HEK293 (cell line): ENCODE data around the gene PLCB1.
A peak's percentile ranks its signal among the peaks of the same experiment; 100 is the strongest.

ENCODE experiments used
- CTCF ChIA-PET: fragments of 350-600 bp; formaldehyde crosslinking; extraction: SDS; loops from one replicate; lab custom pipeline; 2021; ENCODE audit warnings: antibody characterized with exemption; lab: Yijun Ruan, JAX
- POLR2A ChIA-PET: fragments of 300-600 bp; formaldehyde crosslinking; extraction: SDS; loops from one replicate; lab custom pipeline; 2020; ENCODE audit warnings: antibody characterized with exemption, inconsistent platforms; lab: Yijun Ruan, JAX
- H3K27ac ChIP-seq: fragments of 200-500 bp; sonication (Bioruptor generic); 2 replicates; pipeline ENCODE4 v1.5.1; 2014; ENCODE audit warnings: low read depth, low read length, control low read depth, inconsistent platforms; ENCODE audit errors: extremely low read depth
- H3K36me3 ChIP-seq, 2 experiments: fragments of 200-500 bp in 1 of 2; sonication (Bioruptor generic) in 1 of 2; 1 replicate in 1 of 2; 2 replicates in 1 of 2; pipeline ENCODE4 v1.5.1; 2014 to 2017; ENCODE audit warnings: inconsistent platforms in 2 of 2, low read length in 2 of 2; ENCODE audit not compliant: control insufficient read depth in 2 of 2, insufficient read depth in 1 of 2
- H3K4me1 ChIP-seq: fragments of 200-500 bp; sonication (Bioruptor generic); 2 replicates; pipeline ENCODE4 v1.5.1; 2014; ENCODE audit warnings: mild to moderate bottlenecking, low read length, inconsistent platforms; ENCODE audit not compliant: control insufficient read depth, insufficient read depth
- H3K4me3 ChIP-seq: 2 replicates; pipeline ENCODE4 v1.5.1; 2011; ENCODE audit warnings: low read depth, mild to moderate bottlenecking, control low read depth, low read length, moderate library complexity
- H3K9me3 ChIP-seq: fragments of 200-500 bp; sonication (Bioruptor generic); 2 replicates; pipeline ENCODE4 v1.5.1; 2014; ENCODE audit warnings: low read depth, low read length, inconsistent platforms; ENCODE audit not compliant: control insufficient read depth, insufficient read depth
- MYNN ChIP-seq: fragments of 450-650 bp; formaldehyde crosslinking; IDR thresholded peaks from 2 replicates; pipeline ENCODE4 v1.5.1; 2016; ENCODE audit warnings: missing biosample characterization, missing genetic modification characterization, borderline replicate concordance
- SETDB1 ChIP-seq: IDR thresholded peaks from one replicate; pipeline ENCODE4 v1.6.1; 2017; ENCODE audit warnings: mild to moderate bottlenecking, low read length, moderate library complexity, mixed read lengths; ENCODE audit not compliant: insufficient read length
- YY1 ChIP-seq: fragments of 450-650 bp; formaldehyde crosslinking; IDR thresholded peaks from 2 replicates; pipeline ENCODE4 v1.5.1; 2018; ENCODE audit warnings: missing biosample characterization, missing genetic modification characterization
- ZBTB17 ChIP-seq: fragments of 450-650 bp; formaldehyde crosslinking; IDR thresholded peaks from 2 replicates; pipeline ENCODE4 v1.5.1; 2016; ENCODE audit warnings: missing biosample characterization, missing genetic modification characterization
- ZBTB20 ChIP-seq: fragments of 450-650 bp; formaldehyde crosslinking; IDR thresholded peaks from 2 replicates; pipeline ENCODE4 v1.5.1; 2016; ENCODE audit warnings: missing biosample characterization, missing genetic modification characterization
- ZFP3 ChIP-seq: fragments of 450-650 bp; formaldehyde crosslinking; IDR thresholded peaks from 2 replicates; pipeline ENCODE4 v1.5.1; 2016; ENCODE audit warnings: low read depth, missing biosample characterization, missing genetic modification characterization
- ZIC2 ChIP-seq: fragments of 450-650 bp; formaldehyde crosslinking; IDR thresholded peaks from 2 replicates; pipeline ENCODE4 v1.5.1; 2016; ENCODE audit warnings: missing biosample characterization, missing genetic modification characterization
- ZNF114 ChIP-seq: fragments of 450-650 bp; formaldehyde crosslinking; IDR thresholded peaks from 2 replicates; pipeline ENCODE4 v1.5.0; 2017; ENCODE audit warnings: missing biosample characterization, missing genetic modification characterization
- ZNF121 ChIP-seq: fragments of 450-650 bp; formaldehyde crosslinking; IDR thresholded peaks from 2 replicates; pipeline ENCODE4 v1.5.1; 2016; ENCODE audit warnings: missing biosample characterization, missing genetic modification characterization
- ZNF174 ChIP-seq: fragments of 450-650 bp; formaldehyde crosslinking; IDR thresholded peaks from 2 replicates; pipeline ENCODE4 v1.5.0; 2017; ENCODE audit warnings: missing biosample characterization, mild to moderate bottlenecking, missing genetic modification characterization
- ZNF26 ChIP-seq: fragments of 450-650 bp; formaldehyde crosslinking; IDR thresholded peaks from 2 replicates; pipeline ENCODE4 v1.5.1; 2016; ENCODE audit warnings: missing biosample characterization, missing genetic modification characterization
- ZNF311 ChIP-seq: fragments of 450-650 bp; formaldehyde crosslinking; IDR thresholded peaks from 2 replicates; pipeline ENCODE4 v1.5.1; 2017; ENCODE audit warnings: missing biosample characterization, missing genetic modification characterization, borderline replicate concordance
- ZNF366 ChIP-seq: fragments of 450-650 bp; formaldehyde crosslinking; conservative IDR thresholded peaks from 2 replicates; pipeline ENCODE4 v1.5.1; 2016; ENCODE audit warnings: missing biosample characterization, missing genetic modification characterization
- ZNF423 ChIP-seq: fragments of 450-650 bp; formaldehyde crosslinking; IDR thresholded peaks from 2 replicates; pipeline ENCODE4 v1.5.1; 2016; ENCODE audit warnings: missing biosample characterization, missing genetic modification characterization
- ZNF501 ChIP-seq: fragments of 450-650 bp; formaldehyde crosslinking; IDR thresholded peaks from 2 replicates; pipeline ENCODE4 v1.5.1; 2016; ENCODE audit warnings: missing biosample characterization, missing genetic modification characterization
- ZNF529 ChIP-seq: fragments of 450-650 bp; formaldehyde crosslinking; IDR thresholded peaks from 2 replicates; pipeline ENCODE4 v1.5.1; 2017; ENCODE audit warnings: missing genetic modification characterization, missing biosample characterization; ENCODE audit not compliant: insufficient replicate concordance
- ZNF561 ChIP-seq: fragments of 450-650 bp; IDR thresholded peaks from 2 replicates; pipeline ENCODE4 v1.5.1; 2018; ENCODE audit warnings: missing biosample characterization, missing genetic modification characterization, borderline replicate concordance
- ZNF580 ChIP-seq: fragments of 450-650 bp; formaldehyde crosslinking; IDR thresholded peaks from 2 replicates; pipeline ENCODE4 v1.5.1; 2016; ENCODE audit warnings: missing biosample characterization, missing genetic modification characterization
- ZNF610 ChIP-seq: fragments of 450-650 bp; formaldehyde crosslinking; IDR thresholded peaks from 2 replicates; pipeline ENCODE4 v1.5.1; 2016; ENCODE audit warnings: missing biosample characterization, missing genetic modification characterization, borderline replicate concordance
- ZNF654 ChIP-seq: fragments of 450-650 bp; formaldehyde crosslinking; IDR thresholded peaks from 2 replicates; pipeline ENCODE4 v1.5.1; 2016; ENCODE audit warnings: low read depth, missing biosample characterization, missing genetic modification characterization
- ZNF670 ChIP-seq: fragments of 450-650 bp; formaldehyde crosslinking; IDR thresholded peaks from 2 replicates; pipeline ENCODE4 v1.5.1; 2016; ENCODE audit warnings: missing biosample characterization, missing genetic modification characterization, low read depth
- ZNF837 ChIP-seq: fragments of 450-650 bp; formaldehyde crosslinking; IDR thresholded peaks from 2 replicates; pipeline ENCODE4 v1.5.1; 2016; ENCODE audit warnings: missing biosample characterization, missing genetic modification characterization
- TF ChIP-seq, protein P1 (sequence below): fragments of 450-650 bp; IDR thresholded peaks from 2 replicates; pipeline ENCODE4 v1.5.1; 2018; ENCODE audit warnings: missing biosample characterization, missing genetic modification characterization
- TF ChIP-seq, protein P2 (sequence below): IDR thresholded peaks from 2 replicates; pipeline ENCODE4 v1.6.1; 2011; ENCODE audit warnings: mild to moderate bottlenecking, low read depth, low read length, borderline replicate concordance

Gene PLCB1

GRCh38 chr20:8534368-8535160 is 402.5 kb downstream of the PLCB1 start:
- TF ChIP-seq ZIC2: peak; percentile 33; the same call in 1 of the 2 replicates
- TF ChIP-seq ZNF501 (tag by site-specific recombination): no peak
- TF ChIP-seq, all 188 proteins: peak for 1
- POLR2A ChIA-PET: interaction anchor here (0.7 kb wide), 1 partner anchor 598 kb away, joined by 3 read pairs; no protein-coding TSS in a partner anchor
- H3K9me3 ChIP-seq: no peaks in the 10 kb centered on the region
- H3K36me3 ChIP-seq: no peaks in the 10 kb centered on the region
- no peak overlapping the region for H3K4me3 ChIP-seq
- CTCF ChIA-PET: interaction anchor here (0.6 to 1.7 kb wide), 4 partner anchors 12 to 556 kb away, joined by 3 to 4 read pairs (median 3); no protein-coding TSS in a partner anchor
- no peak overlapping the region for H3K27ac ChIP-seq
- no peaks in the 10 kb centered on the region for H3K4me1 ChIP-seq

DNA sequence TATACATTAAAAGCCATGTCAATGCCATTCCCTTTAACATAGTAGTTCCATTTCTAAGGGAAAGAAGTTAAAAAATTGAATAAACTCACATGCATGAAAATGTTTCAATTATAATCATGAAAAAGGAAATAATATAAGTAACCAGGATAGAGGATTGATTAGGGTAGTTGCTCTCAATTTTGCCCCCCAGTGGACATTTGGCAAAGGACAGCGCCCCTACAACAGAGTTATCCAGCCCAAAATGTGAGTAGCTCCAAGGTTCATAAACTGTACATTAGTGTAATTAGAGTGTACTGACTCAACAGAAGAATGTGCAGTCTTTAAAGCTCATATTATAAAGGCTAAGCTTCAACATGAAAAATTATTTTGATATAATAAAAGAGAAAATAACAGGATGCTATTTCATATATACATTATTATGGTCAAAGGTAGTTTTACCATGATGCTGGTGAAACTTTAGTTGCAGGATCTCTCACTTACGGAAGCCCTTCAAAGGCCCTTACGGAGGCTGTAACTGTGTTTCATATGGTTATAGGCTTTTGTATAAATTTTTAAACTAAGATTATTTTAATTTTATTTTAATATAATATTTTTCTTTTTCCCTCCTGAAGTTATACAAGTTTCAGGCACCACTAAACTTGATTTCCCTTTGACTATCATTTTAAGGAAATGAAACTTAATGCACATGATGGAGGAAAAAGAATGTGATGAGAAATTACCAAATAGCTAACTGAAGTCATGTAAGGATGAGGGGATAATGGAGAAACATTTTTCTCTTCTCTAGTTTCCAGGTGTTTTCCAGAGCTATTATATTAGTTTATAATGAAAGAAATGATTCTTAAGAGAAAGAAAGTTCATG is 403.6 kb downstream of the PLCB1 start:
- no peak overlapping the region for H3K4me3 ChIP-seq
- POLR2A ChIA-PET: no interaction called here
- CTCF ChIA-PET: interaction anchor here (0.6 to 1.7 kb wide), 14 partner anchors 9 to 557 kb away, joined by 3 to 6 read pairs (median 3); no protein-coding TSS in a partner anchor
- H3K9me3 ChIP-seq: no peaks in the 10 kb centered on the region
- TF ChIP-seq ZNF366 (tag by site-specific recombination) (no peak), ZFP3 (tag by site-specific recombination) (no peak), SETDB1 (no peak), ZNF610 (tag by site-specific recombination) (no peak), ZNF529 (tag by site-specific recombination) (no peak), ZNF670 (tag by site-specific recombination) (no peak), ZNF561 (tag by site-specific recombination) (no peak), ZNF837 (no peak)
- no peak overlapping the region for H3K27ac ChIP-seq
- H3K4me1 ChIP-seq: no peaks in the 10 kb centered on the region
- H3K36me3 ChIP-seq: no peaks in the 10 kb centered on the region

- no peaks in the 10 kb centered on the region for H3K36me3 ChIP-seq
- H3K4me3 ChIP-seq: no peak overlapping the region
- ChIA-PET CTCF (interaction anchor here (0.7 to 1.7 kb wide), 8 partner anchors 10 to 558 kb away, joined by 3 to 6 read pairs (median 3); no protein-coding TSS in a partner anchor), POLR2A (no interaction called here)
- no peak overlapping the region for H3K27ac ChIP-seq
- H3K9me3 ChIP-seq: no peaks in the 10 kb centered on the region
- no peaks in the 10 kb centered on the region for H3K4me1 ChIP-seq
- TF ChIP-seq ZNF26 (tag by site-specific recombination) (no peak), ZNF501 (tag by site-specific recombination) (no peak), ZBTB17 (tag by site-specific recombination) (no peak), ZNF423 (tag by site-specific recombination) (no peak), ZNF580 (tag by site-specific recombination) (no peak), MYNN (tag by site-specific recombination) (no peak), ZNF670 (tag by site-specific recombination) (no peak), ZNF311 (tag by site-specific recombination) (no peak), YY1 (tag by site-specific recombination) (no peak), ZNF366 (tag by site-specific recombination) (no peak), ZBTB20 (tag by site-specific recombination) (no peak), ZNF114 (tag by site-specific recombination) (no peak), ZNF654 (tag by site-specific recombination) (no peak), ZNF174 (no peak), ZNF121 (no peak)
- TF ChIP-seq, protein P1, sequence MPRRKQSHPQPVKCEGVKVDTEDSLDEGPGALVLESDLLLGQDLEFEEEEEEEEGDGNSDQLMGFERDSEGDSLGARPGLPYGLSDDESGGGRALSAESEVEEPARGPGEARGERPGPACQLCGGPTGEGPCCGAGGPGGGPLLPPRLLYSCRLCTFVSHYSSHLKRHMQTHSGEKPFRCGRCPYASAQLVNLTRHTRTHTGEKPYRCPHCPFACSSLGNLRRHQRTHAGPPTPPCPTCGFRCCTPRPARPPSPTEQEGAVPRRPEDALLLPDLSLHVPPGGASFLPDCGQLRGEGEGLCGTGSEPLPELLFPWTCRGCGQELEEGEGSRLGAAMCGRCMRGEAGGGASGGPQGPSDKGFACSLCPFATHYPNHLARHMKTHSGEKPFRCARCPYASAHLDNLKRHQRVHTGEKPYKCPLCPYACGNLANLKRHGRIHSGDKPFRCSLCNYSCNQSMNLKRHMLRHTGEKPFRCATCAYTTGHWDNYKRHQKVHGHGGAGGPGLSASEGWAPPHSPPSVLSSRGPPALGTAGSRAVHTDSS: no peak
- TF ChIP-seq, protein P2, sequence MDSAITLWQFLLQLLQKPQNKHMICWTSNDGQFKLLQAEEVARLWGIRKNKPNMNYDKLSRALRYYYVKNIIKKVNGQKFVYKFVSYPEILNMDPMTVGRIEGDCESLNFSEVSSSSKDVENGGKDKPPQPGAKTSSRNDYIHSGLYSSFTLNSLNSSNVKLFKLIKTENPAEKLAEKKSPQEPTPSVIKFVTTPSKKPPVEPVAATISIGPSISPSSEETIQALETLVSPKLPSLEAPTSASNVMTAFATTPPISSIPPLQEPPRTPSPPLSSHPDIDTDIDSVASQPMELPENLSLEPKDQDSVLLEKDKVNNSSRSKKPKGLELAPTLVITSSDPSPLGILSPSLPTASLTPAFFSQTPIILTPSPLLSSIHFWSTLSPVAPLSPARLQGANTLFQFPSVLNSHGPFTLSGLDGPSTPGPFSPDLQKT: no peak
These were observed 404.2 kb downstream of the PLCB1 start for GRCh38 chr20:8536262-8536618.
